BE2C (cell line): Measurements from ENCODE around the gene SOWAHA.

ENCODE experiments used
- DNase-seq: peaks from one replicate; pipeline ENCODE4 v3.0.0-alpha.2; 2020
- H3K27me3 ChIP-seq: fragments of 250-450 bp; sonication (Bioruptor Pico); 2 replicates; pipeline ENCODE4 v1.5.1; 2020; ENCODE audit warnings: mild to moderate bottlenecking
- H3K36me3 ChIP-seq: fragments of 250-450 bp; sonication (Bioruptor Pico); 2 replicates; pipeline ENCODE4 v1.5.1; 2020; ENCODE audit warnings: mild to moderate bottlenecking
- H3K4me1 ChIP-seq: fragments of 250-450 bp; sonication (Bioruptor Pico); 2 replicates; pipeline ENCODE4 v1.5.1; 2020
- H3K4me3 ChIP-seq: 2 replicates; pipeline ENCODE4 v1.5.1; 2011; ENCODE audit warnings: low read depth, low read length
- H3K9me3 ChIP-seq: fragments of 250-450 bp; sonication (Bioruptor Pico); 2 replicates; pipeline ENCODE4 v1.5.1; 2020
- TF ChIP-seq, protein P1 (sequence below): IDR thresholded peaks from 2 replicates; pipeline ENCODE4 v1.5.1; 2012; ENCODE audit warnings: mild to moderate bottlenecking, low read depth, low read length

Gene SOWAHA

DNA sequence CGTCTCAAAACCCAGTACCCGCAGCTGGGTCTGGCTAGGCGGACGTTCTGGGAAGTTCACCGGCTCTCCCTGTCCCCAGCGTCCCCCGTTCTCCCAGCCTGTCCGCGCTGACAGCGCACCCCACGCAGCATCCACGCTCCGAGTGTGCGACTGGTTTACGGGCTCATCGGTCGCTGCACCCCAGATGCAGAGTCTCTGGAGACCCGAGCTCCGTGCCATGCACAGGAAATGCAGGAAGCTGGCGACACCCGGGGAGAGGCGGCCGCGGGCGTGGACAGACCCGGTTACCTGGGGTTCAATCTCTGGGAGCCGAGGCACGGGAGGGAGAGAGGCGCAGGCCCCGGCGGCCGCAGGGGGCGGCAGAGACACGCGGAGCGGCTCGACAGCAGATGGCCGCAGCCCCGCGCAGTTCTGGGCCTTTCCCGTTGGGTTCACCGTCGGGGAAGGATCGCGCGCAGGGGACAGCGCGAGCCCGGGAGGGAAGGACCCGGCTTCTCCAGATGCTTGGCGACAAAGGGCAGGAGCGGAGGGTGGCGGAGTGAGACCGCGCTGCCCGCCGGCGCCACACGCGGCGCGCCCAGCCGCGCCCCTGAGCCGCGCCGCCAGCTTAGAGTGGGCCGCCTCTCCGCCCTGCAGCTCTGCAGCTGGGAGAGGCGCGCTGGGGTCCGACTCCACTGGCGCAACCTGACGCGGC lies 16.8 kb downstream of the SOWAHA start:
- no peaks in the 10 kb centered on the region for H3K9me3 ChIP-seq
- DNase-seq: peak; percentile 88
- no peaks in the 10 kb centered on the region for H3K36me3 ChIP-seq
- peak overlapping the region; percentile 59 for H3K4me3 ChIP-seq
- TF ChIP-seq, protein P1, sequence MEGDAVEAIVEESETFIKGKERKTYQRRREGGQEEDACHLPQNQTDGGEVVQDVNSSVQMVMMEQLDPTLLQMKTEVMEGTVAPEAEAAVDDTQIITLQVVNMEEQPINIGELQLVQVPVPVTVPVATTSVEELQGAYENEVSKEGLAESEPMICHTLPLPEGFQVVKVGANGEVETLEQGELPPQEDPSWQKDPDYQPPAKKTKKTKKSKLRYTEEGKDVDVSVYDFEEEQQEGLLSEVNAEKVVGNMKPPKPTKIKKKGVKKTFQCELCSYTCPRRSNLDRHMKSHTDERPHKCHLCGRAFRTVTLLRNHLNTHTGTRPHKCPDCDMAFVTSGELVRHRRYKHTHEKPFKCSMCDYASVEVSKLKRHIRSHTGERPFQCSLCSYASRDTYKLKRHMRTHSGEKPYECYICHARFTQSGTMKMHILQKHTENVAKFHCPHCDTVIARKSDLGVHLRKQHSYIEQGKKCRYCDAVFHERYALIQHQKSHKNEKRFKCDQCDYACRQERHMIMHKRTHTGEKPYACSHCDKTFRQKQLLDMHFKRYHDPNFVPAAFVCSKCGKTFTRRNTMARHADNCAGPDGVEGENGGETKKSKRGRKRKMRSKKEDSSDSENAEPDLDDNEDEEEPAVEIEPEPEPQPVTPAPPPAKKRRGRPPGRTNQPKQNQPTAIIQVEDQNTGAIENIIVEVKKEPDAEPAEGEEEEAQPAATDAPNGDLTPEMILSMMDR: peak; percentile 84
- no peaks in the 10 kb centered on the region for H3K4me1 ChIP-seq
- H3K27me3 ChIP-seq: no peaks in the 10 kb centered on the region

DNA sequence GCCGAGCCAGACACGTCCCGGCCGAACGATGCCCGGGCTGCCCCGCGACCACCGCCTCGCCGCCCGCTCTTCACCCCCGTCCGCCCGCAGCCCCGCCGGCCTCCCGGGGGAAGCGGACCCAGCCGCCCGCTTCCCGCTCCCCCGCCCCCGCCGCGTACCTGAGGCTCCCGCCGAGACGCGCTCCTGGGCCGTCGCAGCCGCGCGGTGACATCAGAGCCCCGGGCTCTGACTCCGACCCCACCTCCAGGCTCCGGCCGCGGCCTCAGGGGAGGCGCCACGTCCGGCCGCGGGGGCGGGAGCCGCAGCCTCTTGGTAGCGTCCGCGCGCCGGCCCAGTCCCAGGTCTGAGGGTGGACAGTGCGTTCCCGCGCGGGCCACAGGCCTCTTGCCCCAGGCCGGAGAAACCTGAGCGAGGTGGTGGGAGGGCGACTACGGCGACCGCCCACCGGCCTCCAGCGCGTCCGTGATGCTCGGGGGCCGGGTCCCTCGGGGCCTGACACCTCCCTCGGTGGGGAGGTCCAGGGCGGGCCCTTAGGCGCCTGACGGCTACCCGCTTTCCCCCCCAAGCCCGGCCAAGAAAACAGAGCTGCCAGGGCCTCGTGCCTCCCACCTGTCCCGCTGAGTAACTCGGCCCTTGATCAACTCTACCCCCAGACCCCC lies 17.5 kb downstream of the SOWAHA start, which contains the start of gene SHROOM1:
SHROOM1 (minus strand) TSS at position 212 of the 659 bp plus-strand sequence. CDS start 4,507 bp downstream, outside the sequence.
- no peaks in the 10 kb centered on the region for H3K27me3 ChIP-seq
- TF ChIP-seq, protein P1: no peak
- no peaks in the 10 kb centered on the region for H3K4me1 ChIP-seq
- no peaks in the 10 kb centered on the region for H3K36me3 ChIP-seq
- DNase-seq: peak; percentile 50
- peak within 1 kb of the TSS; percentile 59 for H3K4me3 ChIP-seq
- no peaks in the 10 kb centered on the region for H3K9me3 ChIP-seq

DNA sequence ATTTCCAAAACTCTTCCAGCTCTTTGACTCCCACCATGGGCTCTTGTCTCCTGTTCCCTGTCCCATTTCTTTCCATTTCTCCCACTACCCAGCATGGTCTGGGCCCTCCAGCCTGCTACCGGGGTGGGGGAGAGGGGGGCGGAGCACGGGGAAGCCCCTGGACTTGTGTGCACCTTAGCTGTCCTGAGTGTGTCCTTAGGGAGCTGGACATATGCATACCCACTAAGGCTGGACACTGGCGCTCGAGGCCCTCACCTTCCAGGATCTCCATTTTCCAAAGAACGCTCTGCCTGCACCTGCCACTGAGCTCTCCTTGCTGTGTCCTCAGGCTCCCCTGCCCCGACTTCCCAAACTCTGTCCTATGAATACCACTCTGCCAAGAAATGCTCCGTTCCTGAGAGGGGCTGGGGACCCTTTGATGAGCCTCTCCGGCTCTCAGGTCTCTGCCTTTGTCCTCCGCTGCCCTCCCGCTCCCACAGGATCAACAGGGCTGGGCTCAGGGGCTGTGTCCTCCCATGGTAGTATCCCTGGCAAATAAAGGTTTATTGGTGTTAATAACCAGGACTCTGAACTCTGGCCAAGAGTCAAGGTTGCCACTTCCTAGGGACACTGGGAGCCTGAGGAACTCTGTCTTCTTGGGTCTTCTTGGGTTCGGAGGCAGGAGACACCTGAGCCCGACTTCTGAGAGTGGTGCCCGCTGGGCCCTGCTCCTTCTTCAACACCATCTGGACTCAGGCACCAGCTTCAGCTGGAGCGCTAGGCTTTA lies 18.2 kb downstream of the SOWAHA start:
- no peak overlapping the region for H3K4me3 ChIP-seq
- H3K36me3 ChIP-seq: no peaks in the 10 kb centered on the region
- H3K27me3 ChIP-seq: no peaks in the 10 kb centered on the region
- no peak for DNase-seq
- no peaks in the 10 kb centered on the region for H3K4me1 ChIP-seq
- no peaks in the 10 kb centered on the region for H3K9me3 ChIP-seq
- TF ChIP-seq, protein P1: no peak

DNA sequence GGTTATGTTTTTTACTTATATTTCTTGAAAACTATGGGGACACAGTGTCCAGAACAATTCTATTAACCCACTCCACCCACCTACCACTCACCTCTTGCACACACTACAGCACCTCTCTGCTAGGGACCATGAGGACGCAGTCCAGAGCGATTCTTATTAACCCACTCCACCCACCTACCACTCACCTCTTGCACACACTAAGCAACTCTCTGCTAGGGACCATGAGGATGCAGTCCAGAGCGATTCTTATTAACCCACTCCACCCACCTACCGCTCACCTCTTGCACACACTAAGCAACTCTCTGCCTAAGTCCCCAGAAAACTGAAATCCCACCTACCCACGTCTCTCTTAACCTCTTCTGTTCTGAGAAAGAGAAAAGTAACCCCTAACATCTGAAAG lies 19.5 kb downstream of the SOWAHA start:
- TF ChIP-seq, protein P1: no peak
- H3K4me1 ChIP-seq: no peaks in the 10 kb centered on the region
- no peak for DNase-seq
- no peaks in the 10 kb centered on the region for H3K27me3 ChIP-seq
- no peaks in the 10 kb centered on the region for H3K36me3 ChIP-seq
- H3K9me3 ChIP-seq: no peaks in the 10 kb centered on the region
- no peak overlapping the region for H3K4me3 ChIP-seq

DNA sequence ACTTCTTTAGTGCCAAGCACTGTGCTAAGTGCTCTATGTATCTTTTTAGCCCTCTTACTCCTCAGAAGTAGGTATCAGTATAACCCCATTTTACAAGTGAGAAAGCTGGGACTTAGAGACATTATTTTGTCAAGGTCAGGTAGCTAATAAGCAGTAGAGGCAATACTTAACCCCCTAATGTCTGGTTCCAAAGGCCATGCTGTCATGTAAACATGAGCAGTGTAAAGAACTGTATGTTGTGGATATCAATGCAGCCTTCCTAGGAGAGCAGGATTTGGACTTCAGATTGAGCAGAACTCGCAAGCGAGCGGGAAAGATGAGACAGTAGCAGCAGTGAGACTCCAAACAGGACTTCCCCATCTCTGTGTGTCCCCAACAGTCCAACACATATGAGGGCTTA lies 21.0 kb downstream of the SOWAHA start:
- TF ChIP-seq, protein P1: no peak
- Histone ChIP-seq H3K27me3 (no peaks in the 10 kb centered on the region), H3K4me3 (no peak overlapping the region), H3K9me3 (no peaks in the 10 kb centered on the region), H3K4me1 (no peaks in the 10 kb centered on the region), H3K36me3 (no peaks in the 10 kb centered on the region)
- DNase-seq: no peak
